ENCODE results near the gene ORM1.

Gene ORM1

GRCh38 chr9:114302727-114303126 is 20.2 kb upstream of the ORM1 start:
- in situ Hi-C loops (cut with MboI; ENCODE audit: low sequenced_read_pairs): no loop called here

GRCh38 chr9:114303571-114303970 is 19.3 kb upstream of the ORM1 start:
- in situ Hi-C loops (cut with MboI; ENCODE audit: low sequenced_read_pairs): no loop called here

GRCh38 chr9:114303977-114304376 is 18.9 kb upstream of the ORM1 start:
- in situ Hi-C loops (cut with MboI; ENCODE audit: low sequenced_read_pairs): no loop called here

GRCh38 chr9:114304416-114305188 is 18.3 kb upstream of the ORM1 start:
- in situ Hi-C loops (cut with MboI; ENCODE audit: low sequenced_read_pairs): no loop called here

- in situ Hi-C loops (cut with MboI; ENCODE audit: low sequenced_read_pairs): no loop called here
These were observed 15.0 kb upstream of the ORM1 start for GRCh38 chr9:114307899-114308267.

- in situ Hi-C loops (cut with MboI; ENCODE audit: low sequenced_read_pairs): no loop called here
These were observed 14.4 kb upstream of the ORM1 start for GRCh38 chr9:114308361-114308950.

- in situ Hi-C loops (cut with MboI; ENCODE audit: low sequenced_read_pairs): no loop called here
These were observed 13.8 kb upstream of the ORM1 start for GRCh38 chr9:114309096-114309495.

- in situ Hi-C loops (cut with MboI; ENCODE audit: low sequenced_read_pairs): no loop called here
These were observed 12.1 kb upstream of the ORM1 start for GRCh38 chr9:114310471-114311450.

GRCh38 chr9:114311571-114312512 is 11.1 kb upstream of the ORM1 start:
- in situ Hi-C loops (cut with MboI; ENCODE audit: low sequenced_read_pairs): no loop called here

GRCh38 chr9:114312513-114312875 is 10.4 kb upstream of the ORM1 start:
- in situ Hi-C loops (cut with MboI; ENCODE audit: low sequenced_read_pairs): no loop called here

- in situ Hi-C loops (cut with MboI; ENCODE audit: low sequenced_read_pairs): no loop called here
These were observed 9.7 kb upstream of the ORM1 start for GRCh38 chr9:114313186-114313585.

- in situ Hi-C loops (cut with MboI; ENCODE audit: low sequenced_read_pairs): no loop called here
These were observed 8.5 kb upstream of the ORM1 start for GRCh38 chr9:114314256-114314867.

- in situ Hi-C loops (cut with MboI; ENCODE audit: low sequenced_read_pairs): no loop called here
These were observed 7.8 kb upstream of the ORM1 start for GRCh38 chr9:114314881-114315722.

GRCh38 chr9:114315723-114316363 is 7.1 kb upstream of the ORM1 start:
- in situ Hi-C loops (cut with MboI; ENCODE audit: low sequenced_read_pairs): no loop called here

- in situ Hi-C loops (cut with MboI; ENCODE audit: low sequenced_read_pairs): no loop called here
These were observed 6.2 kb upstream of the ORM1 start for GRCh38 chr9:114316605-114317230.

- in situ Hi-C loops (cut with MboI; ENCODE audit: low sequenced_read_pairs): no loop called here
These were observed 5.1 kb upstream of the ORM1 start for GRCh38 chr9:114317665-114318357.

GRCh38 chr9:114318416-114318815 is 4.5 kb upstream of the ORM1 start:
- in situ Hi-C loops (cut with MboI; ENCODE audit: low sequenced_read_pairs): no loop called here

GRCh38 chr9:114319147-114319546 is 3.8 kb upstream of the ORM1 start:
- in situ Hi-C loops (cut with MboI; ENCODE audit: low sequenced_read_pairs): no loop called here
